AG09319 (cell line): Measurements from ENCODE around the gene CNTNAP2.

Source experiments
- DNase-seq: peaks from one replicate; pipeline ENCODE4 v3.0.0-alpha.2; 2010; ENCODE audit warnings: low read depth; ENCODE audit errors: extremely low read depth
- CTCF ChIP-seq: IDR thresholded peaks from 2 replicates; pipeline ENCODE4 v1.5.1; 2011; ENCODE audit warnings: low read depth, mild to moderate bottlenecking, inconsistent platforms, low read length, moderate library complexity

Gene CNTNAP2

GRCh38 chr7:146659732-146660131 lies 543.1 kb downstream of the CNTNAP2 start:
- DNase-seq = no peak
- no peak for TF ChIP-seq CTCF

- TF ChIP-seq CTCF = no peak
- no peak for DNase-seq
Observed at GRCh38 chr7:146660839-146661238, 544.2 kb downstream of the CNTNAP2 start.

- no peak for DNase-seq
- no peak for TF ChIP-seq CTCF
Observed at GRCh38 chr7:146661435-146661834, 544.8 kb downstream of the CNTNAP2 start.

- DNase-seq = no peak
- TF ChIP-seq CTCF = no peak
Observed at GRCh38 chr7:146661929-146662328, 545.3 kb downstream of the CNTNAP2 start.

GRCh38 chr7:146665023-146665422 lies 548.4 kb downstream of the CNTNAP2 start:
- no peak for DNase-seq
- no peak for TF ChIP-seq CTCF

- no peak for TF ChIP-seq CTCF
- no peak for DNase-seq
Observed at GRCh38 chr7:146670532-146670931, 553.9 kb downstream of the CNTNAP2 start.

GRCh38 chr7:146681487-146681886 lies 564.9 kb downstream of the CNTNAP2 start:
- no peak for DNase-seq
- no peak for TF ChIP-seq CTCF
